Stimulated activated naive CD8-positive, alpha-beta T cell treated with anti-CD3 and anti-CD28 coated beads, Interleukin-15, Interleukin-2, amounts not matched to agents 100 U/mL and 50 U/mL, for 24 hours (primary cell): Measurements from ENCODE around the gene MT1M.
"Not testable (repeated sequence)": the region's sequence is repeated elsewhere in the genome, so short reads cannot be mapped to it uniquely, and the experiment has no call there.

Source experiments
- ATAC-seq: fragments of 150-1000 bp; cut with Tn5 transposase; one replicate; pipeline ENCODE4 v1.10.0; 2021
- DNase-seq: peaks from one replicate; pipeline ENCODE4 v3.0.0; 2021

The MT1M gene

DNA sequence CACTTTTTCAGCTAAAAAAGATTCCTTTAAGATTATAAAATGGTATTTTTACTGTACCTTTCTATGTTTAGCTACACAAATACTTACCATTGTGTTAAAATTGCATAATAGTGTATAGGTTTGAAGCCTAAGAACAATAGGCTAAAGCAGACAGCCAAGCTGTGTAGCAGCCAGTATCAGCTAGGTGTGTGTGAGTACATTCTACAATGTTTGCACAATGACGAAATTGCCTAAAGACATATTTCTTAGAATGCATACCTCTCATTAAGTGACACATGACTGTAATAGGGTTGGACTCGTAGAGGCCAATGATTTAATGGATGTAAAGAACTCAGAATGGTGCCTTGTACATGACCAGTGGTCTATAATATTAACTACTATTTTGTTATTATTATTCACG lies 17.4 kb downstream of the MT1M start:
- no peak for ATAC-seq
- DNase-seq, result no peak

- DNase-seq (no peak), ATAC-seq (no peak)
Observed at GRCh38 chr16:56651586-56651985, 19.1 kb downstream of the MT1M start, which contains the start of gene MT1B. TSS of gene MT1B (plus strand) at chr16:56651886. CDS start at chr16:56651954, 68 bp downstream.

GRCh38 chr16:56652600-56652999 lies 20.1 kb downstream of the MT1M start:
- DNase-seq (no peak), ATAC-seq (no peak)

DNA sequence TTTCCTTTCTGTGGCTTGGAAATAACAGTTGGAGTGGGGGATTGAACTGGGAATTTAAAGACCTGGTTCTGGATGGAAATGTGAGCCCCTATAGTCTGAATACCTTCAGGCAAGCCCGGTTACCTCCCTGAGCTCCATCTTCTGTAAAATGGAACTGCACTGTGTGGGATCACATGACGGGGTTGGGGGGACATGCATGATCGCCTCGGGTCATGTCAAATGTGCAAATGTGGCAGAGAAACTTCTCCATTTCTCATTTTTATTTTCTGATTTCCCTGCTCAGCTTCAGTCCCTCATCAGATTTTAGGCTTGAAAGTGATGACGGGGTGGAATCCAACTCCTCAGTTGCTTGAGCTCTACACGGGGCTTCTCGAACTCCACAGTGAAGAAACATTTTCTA lies 20.8 kb downstream of the MT1M start:
- DNase-seq (no peak), ATAC-seq (no peak)

- DNase-seq, result peak; percentile 73
- peak; percentile 77 for ATAC-seq
Observed at GRCh38 chr16:56657555-56658326, 25.3 kb downstream of the MT1M start, which contains the start of gene MT1F. TSS of gene MT1F (plus strand) at chr16:56657959. CDS start at chr16:56658059, 100 bp downstream.

GRCh38 chr16:56658327-56658875 lies 25.9 kb downstream of the MT1M start:
- DNase-seq (no peak), ATAC-seq (no peak)

GRCh38 chr16:56662357-56663354 lies 30.2 kb downstream of the MT1M start:
- peak; percentile 45 for DNase-seq
- ATAC-seq, result peak; percentile 38

DNA sequence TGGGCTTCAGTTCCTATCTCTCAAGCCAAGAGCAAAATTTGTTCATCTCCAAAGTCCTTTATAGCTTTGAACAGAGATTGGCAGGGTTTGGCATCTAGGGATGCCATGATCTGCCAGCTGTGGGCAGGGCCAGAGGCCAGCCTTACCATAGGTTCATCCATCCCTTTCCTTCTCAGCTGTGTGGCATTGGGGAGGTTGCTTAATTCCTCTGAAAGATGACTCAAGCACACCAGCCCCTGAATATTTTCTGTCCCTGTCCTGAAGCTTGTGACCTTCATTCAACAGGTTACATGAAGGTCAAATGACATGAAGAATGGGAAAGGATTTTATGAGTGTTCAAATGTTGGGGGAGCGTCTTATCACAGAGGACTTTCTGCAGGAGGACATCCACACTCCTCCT lies 32.0 kb downstream of the MT1M start:
- DNase-seq (no peak), ATAC-seq (no peak)

DNA sequence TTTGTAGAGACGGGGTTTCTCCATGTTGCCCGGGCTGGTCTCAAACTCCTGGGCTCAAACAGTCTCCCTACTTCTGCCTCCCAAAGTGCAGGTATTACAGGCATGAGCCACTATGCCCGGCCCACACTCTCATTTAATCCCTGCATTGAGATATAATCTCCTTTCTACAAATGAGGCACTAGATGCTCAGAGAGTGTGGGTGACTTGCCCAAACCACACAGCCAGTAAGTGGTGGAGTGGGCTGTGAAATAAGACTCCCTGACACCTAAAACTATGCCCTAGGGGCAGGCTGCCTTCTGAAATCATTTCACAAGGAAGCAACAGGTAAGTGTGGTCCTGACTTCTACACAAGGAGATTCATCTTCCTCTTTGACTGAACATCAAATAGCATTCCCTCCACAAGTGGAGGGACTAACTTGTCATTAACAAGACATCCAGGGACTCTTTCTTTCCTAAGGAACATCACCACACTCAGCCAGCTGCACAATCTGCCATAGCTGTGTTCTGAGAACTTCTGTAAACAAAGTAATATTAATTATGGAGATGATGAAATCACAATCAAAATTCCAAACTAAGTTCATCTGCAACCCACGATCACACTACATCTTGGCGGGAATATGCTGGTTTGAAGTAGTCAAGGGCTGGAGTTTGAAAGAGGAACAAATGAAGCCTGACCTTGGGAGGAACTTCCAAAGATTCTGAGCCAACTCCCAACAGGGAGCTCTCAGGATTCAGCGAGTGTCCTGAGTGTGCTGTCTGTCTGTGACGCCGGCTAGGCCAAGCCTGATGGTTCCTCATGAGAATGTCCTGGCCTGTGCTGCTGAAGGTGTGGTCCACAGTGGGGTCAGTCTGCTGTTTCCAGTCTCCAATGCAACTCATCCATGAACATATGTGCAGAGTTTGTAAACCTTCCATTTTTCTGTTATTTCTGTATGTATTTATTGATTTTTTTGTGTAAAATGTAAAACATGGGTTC lies 33.1 kb downstream of the MT1M start:
- ATAC-seq, DNase-seq: not testable (repeated sequence)

DNA sequence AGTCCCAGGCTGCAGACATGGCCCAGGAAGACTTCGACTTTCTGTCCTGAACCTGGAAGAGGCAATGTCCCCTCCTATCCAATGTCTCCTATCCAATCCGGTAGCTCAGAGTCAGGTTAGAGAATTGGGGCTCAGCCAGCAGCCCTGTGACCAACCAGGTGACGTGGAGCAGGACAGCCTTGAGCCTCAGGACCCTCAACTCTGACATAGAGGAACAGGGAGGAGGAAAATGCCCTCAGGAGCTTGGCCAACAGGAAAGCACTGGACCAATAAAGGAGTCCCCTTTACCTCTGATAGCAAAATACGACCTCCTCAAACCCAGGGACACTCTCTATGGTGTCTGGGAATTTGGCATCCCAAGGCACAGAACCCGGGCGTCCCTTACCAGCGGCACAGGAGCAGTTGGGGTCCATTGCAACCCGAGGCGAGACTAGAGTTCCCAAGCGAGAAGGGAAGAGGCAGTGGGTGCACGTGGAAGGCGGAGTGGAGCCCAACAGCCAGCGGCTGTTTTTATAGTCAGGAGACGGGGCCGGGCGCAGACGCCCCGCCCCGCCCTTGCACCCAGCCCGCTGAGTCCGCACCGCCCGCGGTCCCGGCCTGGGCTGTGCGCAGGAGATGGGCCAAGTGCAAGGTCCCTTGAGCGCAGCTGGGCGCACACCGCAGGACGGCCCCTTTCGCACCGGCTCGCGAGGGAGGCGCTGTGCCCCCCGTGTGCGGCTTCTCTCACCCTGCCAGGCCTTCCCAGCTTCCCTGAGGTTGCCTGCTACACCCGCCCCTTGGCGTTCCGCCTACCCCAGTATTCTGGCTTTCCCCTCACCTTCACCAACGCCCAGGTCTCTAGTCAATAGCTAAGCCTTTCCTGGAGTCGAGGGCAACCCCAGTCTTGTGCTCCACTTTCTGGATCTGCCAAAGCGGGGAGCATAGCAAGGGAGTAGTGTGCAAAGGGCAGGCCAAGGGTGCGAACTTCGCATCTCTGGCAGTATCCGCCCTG lies 35.4 kb downstream of the MT1M start, which contains the start of gene MT1G:
Gene MT1G (minus strand): TSS at position 485 of the 991 bp plus-strand sequence. CDS start 72 bp downstream, at position 413.
- DNase-seq (peak; percentile 30), ATAC-seq (peak; percentile 57)

- DNase-seq (no peak), ATAC-seq (peak; percentile 30)
Observed at GRCh38 chr16:56669005-56669839, 36.8 kb downstream of the MT1M start, which contains the start of gene MT1H. TSS of gene MT1H (plus strand) at chr16:56669814. CDS start at chr16:56669885, 71 bp downstream.

GRCh38 chr16:56669840-56670619 lies 37.6 kb downstream of the MT1M start:
- no peak for DNase-seq

GRCh38 chr16:56670620-56670934 lies 38.1 kb downstream of the MT1M start:
- no peak for ATAC-seq
- DNase-seq, result no peak

More at GRCh38 chr16:56669840-56670619, 37.6 kb downstream of the MT1M start:
- ATAC-seq, result no peak

DNA sequence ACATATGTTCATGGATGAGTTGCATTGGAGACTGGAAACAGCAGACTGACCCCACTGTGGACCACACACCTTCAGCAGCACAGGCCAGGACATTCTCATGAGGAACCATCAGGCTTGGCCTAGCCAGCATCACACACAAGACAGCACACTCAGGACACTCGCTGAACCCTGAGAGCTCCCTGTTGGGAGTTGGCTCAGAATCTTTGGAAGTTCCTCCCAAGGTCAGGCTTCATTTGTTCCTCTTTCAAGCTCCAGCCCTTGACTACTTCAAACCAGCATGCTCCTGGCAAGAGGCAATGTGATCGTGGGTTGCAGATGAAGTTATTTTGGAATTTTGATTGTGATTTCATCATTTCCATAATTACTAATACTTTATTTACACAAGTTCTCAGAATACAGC lies 39.2 kb downstream of the MT1M start:
- not testable (repeated sequence) for ATAC-seq, DNase-seq

DNA sequence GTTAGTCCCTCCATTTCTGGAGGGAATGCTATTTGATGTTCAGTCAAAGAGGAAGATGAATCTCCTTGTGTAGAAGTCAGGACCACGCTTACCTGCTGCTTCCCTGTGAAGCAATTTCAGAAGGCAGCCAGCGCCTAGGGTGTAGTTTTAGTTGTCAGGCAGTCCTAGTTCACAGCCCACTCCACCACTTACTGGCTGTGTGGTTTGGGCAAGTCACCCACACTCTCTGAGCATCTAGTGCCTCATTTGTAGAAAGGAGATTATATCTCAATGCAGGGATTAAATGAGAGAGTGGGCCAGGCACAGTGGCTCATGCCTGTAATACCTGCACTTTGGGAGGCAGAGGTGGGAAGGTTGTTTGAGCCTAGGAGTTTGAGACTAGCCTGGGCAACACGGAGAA lies 39.7 kb downstream of the MT1M start:
- not testable (repeated sequence) for DNase-seq

GRCh38 chr16:56672761-56673536 lies 40.5 kb downstream of the MT1M start:
- no peak for DNase-seq
- ATAC-seq, result no peak

More for the DNA sequence above, 39.7 kb downstream of the MT1M start:
- ATAC-seq, result not testable (repeated sequence)

DNA sequence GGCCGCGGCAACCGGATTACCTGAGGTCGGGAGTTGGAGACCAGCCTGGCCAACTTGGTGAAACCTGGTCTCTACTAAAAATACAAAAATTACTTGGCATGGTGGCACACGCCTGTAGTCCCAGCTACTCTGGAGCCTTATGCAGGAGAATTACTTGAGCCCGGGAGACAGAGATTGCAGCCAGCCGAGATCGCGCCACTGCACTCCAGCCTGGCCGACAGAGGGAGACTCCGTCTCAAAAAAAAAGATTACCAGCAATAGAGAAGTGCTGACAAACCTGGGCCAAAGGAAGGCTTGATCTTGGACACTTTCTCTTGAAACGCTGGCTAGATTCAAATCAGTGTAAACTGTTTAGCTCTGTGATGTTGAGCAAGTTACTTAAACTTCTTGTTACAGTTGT lies 41.5 kb downstream of the MT1M start:
- no peak for DNase-seq
- no peak for ATAC-seq
